ENCODE data around the gene VSIG10L2.
"Not testable (repeated sequence)": the region's sequence is repeated elsewhere in the genome, so short reads cannot be mapped to it uniquely, and the experiment has no call there.

Gene VSIG10L2

GRCh38 chr11:125945797-125946520 is at the start of gene VSIG10L2:
VSIG10L2 (plus strand) TSS chr11:125946044; CDS start chr11:125946056, 12 bp downstream.
- DNase-seq (ENCODE audit: low spot score), result no peak

DNA sequence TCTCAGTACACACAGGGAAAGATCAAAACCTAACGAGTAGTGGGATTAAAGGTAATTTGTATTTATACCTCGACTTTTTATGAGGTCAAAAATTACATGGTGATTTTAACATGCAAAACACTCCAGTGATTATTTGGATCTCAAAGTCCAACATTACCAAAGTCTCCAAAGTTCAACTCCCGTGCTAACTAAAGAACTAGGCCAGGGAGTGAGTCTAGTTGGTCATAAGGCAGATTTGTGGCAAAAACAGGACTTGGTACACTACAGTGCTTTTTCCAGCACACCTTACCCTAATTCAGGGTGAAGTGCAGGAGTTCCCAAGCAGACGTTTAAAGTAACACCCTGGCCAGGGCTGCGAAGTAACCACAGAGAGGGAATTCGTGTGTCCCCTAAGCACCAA is 44.0 kb upstream of the VSIG10L2 start:
- no peak for DNase-seq (ENCODE audit: low spot score)

- no peak for DNase-seq (ENCODE audit: low spot score)
Measured at GRCh38 chr11:125902277-125902926, 43.4 kb upstream of the VSIG10L2 start.

GRCh38 chr11:125902927-125903710 is 42.7 kb upstream of the VSIG10L2 start, which contains the start of gene PUS3:
PUS3 (minus strand) TSS chr11:125903206; CDS start chr11:125896284, 6,922 bp downstream.
- peak; percentile 91 for DNase-seq (ENCODE audit: low spot score)

GRCh38 chr11:125903711-125904659 is 41.9 kb upstream of the VSIG10L2 start, which contains the start of gene DDX25:
DDX25 (plus strand) TSS chr11:125904508; CDS start chr11:125904518, 10 bp downstream.
- peak; percentile 84 for DNase-seq (ENCODE audit: low spot score)

GRCh38 chr11:125904678-125905077 is 41.2 kb upstream of the VSIG10L2 start:
- no peak for DNase-seq (ENCODE audit: low spot score)

GRCh38 chr11:125910226-125910849 is 35.5 kb upstream of the VSIG10L2 start:
- DNase-seq (ENCODE audit: low spot score), result no peak

- DNase-seq (ENCODE audit: low spot score), result not testable (repeated sequence)
Measured at GRCh38 chr11:125914601-125915000, 31.2 kb upstream of the VSIG10L2 start.

DNA sequence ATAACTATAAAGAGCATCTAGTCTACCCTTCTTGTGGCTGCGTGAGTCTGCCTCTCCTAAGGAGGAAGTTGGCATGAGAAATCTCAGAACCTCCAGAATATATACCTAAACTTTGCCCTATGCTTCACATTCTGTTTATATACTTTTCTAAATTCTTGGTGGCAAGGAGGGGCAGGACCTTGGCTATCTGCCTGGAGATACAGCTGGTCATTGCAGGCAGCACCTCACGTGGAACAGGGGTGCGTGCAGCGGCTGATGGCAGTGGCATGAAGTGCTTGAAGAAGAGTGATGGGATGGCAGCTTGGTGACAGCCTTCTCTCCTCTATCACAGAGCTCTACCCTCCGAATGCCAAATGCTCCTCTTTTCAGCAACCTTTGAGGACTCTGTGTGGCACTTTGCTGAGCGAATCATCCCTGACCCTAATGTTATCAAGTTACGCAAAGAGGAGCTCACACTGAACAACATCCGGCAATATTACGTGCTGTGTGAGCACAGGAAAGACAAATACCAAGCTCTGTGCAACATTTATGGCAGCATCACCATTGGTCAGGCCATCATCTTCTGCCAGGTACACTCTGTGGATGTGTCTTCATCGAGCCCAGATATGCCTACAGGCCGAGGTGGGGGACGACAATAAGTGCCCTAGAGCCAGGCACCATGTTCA is 29.0 kb upstream of the VSIG10L2 start:
- no peak for DNase-seq (ENCODE audit: low spot score)

- no peak for DNase-seq (ENCODE audit: low spot score)
Measured at GRCh38 chr11:125918140-125918840, 27.6 kb upstream of the VSIG10L2 start.

DNA sequence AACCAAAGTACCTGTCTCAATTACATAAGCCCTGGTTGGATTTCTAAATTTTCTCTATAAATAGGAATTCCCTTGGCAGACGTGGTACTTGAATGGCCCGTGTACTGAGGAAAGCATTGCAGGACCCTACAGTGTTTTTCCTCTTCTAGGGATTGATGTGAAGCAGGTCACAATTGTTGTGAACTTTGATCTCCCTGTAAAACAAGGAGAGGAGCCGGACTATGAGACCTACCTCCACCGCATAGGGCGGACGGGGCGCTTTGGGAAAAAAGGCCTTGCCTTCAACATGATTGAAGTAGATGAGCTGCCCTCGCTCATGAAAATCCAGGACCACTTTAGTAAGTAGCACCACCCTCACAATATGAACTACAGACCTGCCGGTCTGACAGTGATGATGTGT is 24.8 kb upstream of the VSIG10L2 start:
- DNase-seq (ENCODE audit: low spot score), result no peak

GRCh38 chr11:125922156-125922555 is 23.7 kb upstream of the VSIG10L2 start:
- no peak for DNase-seq (ENCODE audit: low spot score)

- DNase-seq (ENCODE audit: low spot score), result peak; percentile 82
Measured at GRCh38 chr11:125923012-125923579, 22.7 kb upstream of the VSIG10L2 start.

GRCh38 chr11:125923633-125924032 is 22.2 kb upstream of the VSIG10L2 start:
- no peak for DNase-seq (ENCODE audit: low spot score)

- DNase-seq (ENCODE audit: low spot score), result no peak
Measured at GRCh38 chr11:125924384-125925007, 21.3 kb upstream of the VSIG10L2 start.

GRCh38 chr11:125925247-125925740 is 20.6 kb upstream of the VSIG10L2 start:
- DNase-seq (ENCODE audit: low spot score), result no peak

GRCh38 chr11:125925804-125926203 is 20.0 kb upstream of the VSIG10L2 start:
- no peak for DNase-seq (ENCODE audit: low spot score)

DNA sequence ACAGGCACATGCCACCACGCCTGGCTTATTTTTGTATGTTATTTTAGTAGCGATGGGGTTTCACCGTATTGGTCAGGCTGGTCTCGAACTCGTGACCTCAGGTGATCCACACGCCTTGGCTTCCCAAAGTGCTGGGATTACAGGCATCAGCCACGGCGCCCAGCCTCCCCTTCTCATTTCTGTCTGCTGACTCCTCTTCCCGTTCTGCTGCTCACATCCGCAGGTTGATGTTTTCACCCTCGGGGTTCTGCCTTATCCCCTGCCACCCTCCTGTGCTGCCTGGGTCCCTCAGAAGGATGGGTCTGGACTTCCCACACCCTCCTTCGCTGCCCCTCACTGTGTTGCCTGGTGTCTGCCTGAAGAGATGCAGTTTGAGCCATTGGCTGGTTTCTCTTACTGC is 19.2 kb upstream of the VSIG10L2 start:
- DNase-seq (ENCODE audit: low spot score), result no peak
